ENCODE measurements around the gene TBC1D22B. TPM values are rescaled to one million over a fixed set of nuclear protein-coding genes. Genes with fewer than 3 reads are reported as not detected.

TBC1D22B gene
- total and polyA plus RNA-seq, 2 of the 13 experiments (the other 11 are each of a cell fraction or from before 2014, with no cell fraction given), result 9.7 to 12.9 TPM

GRCh38 chr6:37242429-37243052 lies 15.0 kb upstream of the TBC1D22B start (continued):
- TF ChIP-seq ZNF644 (CRISPR knock-in tag; IDR thresholded peaks at IDR 0.05; ENCODE audit: low read depth) (peak; percentile 43; the same call in 1 of the 2 replicates), ATF4 (CRISPR knock-in tag; IDR thresholded peaks at IDR 0.05) (no peak), MXI1 (IDR thresholded peaks at IDR 0.05; ENCODE audit: borderline replicate concordance, low read depth, low read length) (peak; percentile 32; the same call in 1 of the 3 replicates), ZNF891 (CRISPR knock-in tag; IDR thresholded peaks at IDR 0.05) (no peak), ZNF17 (CRISPR knock-in tag; IDR thresholded peaks at IDR 0.05) (no peak), STAG1 (CRISPR knock-in tag; IDR thresholded peaks at IDR 0.05) (no peak), ZNF33B (CRISPR knock-in tag; IDR thresholded peaks at IDR 0.05) (no peak), ZNF614 (CRISPR knock-in tag; IDR thresholded peaks at IDR 0.05; ENCODE audit: borderline replicate concordance) (no peak), TRAFD1 (CRISPR knock-in tag; IDR thresholded peaks at IDR 0.05; ENCODE audit: borderline replicate concordance) (no peak), NFYB (CRISPR knock-in tag; IDR thresholded peaks at IDR 0.05) (peak; percentile 59), EZH2 (conservative IDR thresholded peaks at IDR 0.05; ENCODE audit: low read depth, low read length) (no peak), GATAD2A (CRISPR knock-in tag; IDR thresholded peaks at IDR 0.05) (0 out of 2 replicates have a peak, but pooled peaks have one; percentile 29), ZFP82 (CRISPR knock-in tag; IDR thresholded peaks at IDR 0.05; ENCODE audit: borderline replicate concordance) (no peak), ARID5B (CRISPR knock-in tag; IDR thresholded peaks at IDR 0.05) (peak; percentile 47)

Data from HepG2 (cell line).